Right kidney (tissue), 9 donors: ENCODE data around the gene KRTAP4-16.
"Not testable (repeated sequence)": the region's sequence is repeated elsewhere in the genome, so short reads cannot be mapped to it uniquely, and the experiment has no call there.

Experiments used
- DNase-seq: peaks from one replicate; pipeline ENCODE4 v3.0.0-alpha.2; 2016
- long read RNA-seq, 8 donors: transcript quantifications; one replicate each; lab custom pipeline, GENCODE V29; 2026

The KRTAP4-16 gene
- long read RNA-seq, donor 1: 0 reads
- long read RNA-seq, donor 2: 0 reads
- long read RNA-seq, donor 3: 0 reads
- long read RNA-seq, donor 4: 0 reads
- long read RNA-seq, donor 5: 0 reads
- long read RNA-seq, donor 6: 0 reads
- long read RNA-seq, donor 7: 0 reads
- long read RNA-seq, donor 8: 0 reads

GRCh38 chr17:41101586-41102259 lies at the start of gene KRTAP4-16:
TSS of gene KRTAP4-16 (minus strand) at chr17:41102209. CDS start at chr17:41102209, 0 bp downstream.
- no peak for DNase-seq

- no peak for DNase-seq
Observed at GRCh38 chr17:41151525-41151924, 49.5 kb upstream of the KRTAP4-16 start.

- DNase-seq: no peak
Observed at GRCh38 chr17:41150026-41150425, 48.0 kb upstream of the KRTAP4-16 start.

GRCh38 chr17:41149652-41149985 lies 47.6 kb upstream of the KRTAP4-16 start, which contains the start of gene KRTAP4-5:
TSS of gene KRTAP4-5 (minus strand) at chr17:41149825. CDS start at chr17:41149767, 58 bp downstream.
- DNase-seq: no peak

- not testable (repeated sequence) for DNase-seq
Observed at GRCh38 chr17:41148971-41149651, 47.1 kb upstream of the KRTAP4-16 start.

- no peak for DNase-seq
Observed at GRCh38 chr17:41147531-41148204, 45.7 kb upstream of the KRTAP4-16 start.

GRCh38 chr17:41145261-41145660 lies 43.3 kb upstream of the KRTAP4-16 start:
- DNase-seq: no peak

- no peak for DNase-seq
Observed at GRCh38 chr17:41144846-41145245, 42.8 kb upstream of the KRTAP4-16 start.

- no peak for DNase-seq
Observed at GRCh38 chr17:41141361-41141760, 39.4 kb upstream of the KRTAP4-16 start.

GRCh38 chr17:41140360-41141131 lies 38.5 kb upstream of the KRTAP4-16 start, which contains the start of gene KRTAP4-6:
TSS of gene KRTAP4-6 (minus strand) at chr17:41140544. CDS start at chr17:41140487, 57 bp downstream.
- DNase-seq: no peak

GRCh38 chr17:41139865-41140264 lies 37.9 kb upstream of the KRTAP4-16 start:
- not testable (repeated sequence) for DNase-seq

GRCh38 chr17:41133880-41134735 lies 32.1 kb upstream of the KRTAP4-16 start:
- no peak for DNase-seq

GRCh38 chr17:41131979-41132378 lies 30.0 kb upstream of the KRTAP4-16 start:
- DNase-seq: no peak

GRCh38 chr17:41127371-41127770 lies 25.4 kb upstream of the KRTAP4-16 start:
- no peak for DNase-seq

- no peak for DNase-seq
Observed at GRCh38 chr17:41126412-41126811, 24.4 kb upstream of the KRTAP4-16 start.

- DNase-seq: no peak
Observed at GRCh38 chr17:41125064-41125463, 23.1 kb upstream of the KRTAP4-16 start.

GRCh38 chr17:41123991-41124371 lies 22.0 kb upstream of the KRTAP4-16 start, which contains the start of gene KRTAP4-12:
TSS of gene KRTAP4-12 (minus strand) at chr17:41124182. CDS start at chr17:41124122, 60 bp downstream.
- DNase-seq: not testable (repeated sequence)

- not testable (repeated sequence) for DNase-seq
Observed at GRCh38 chr17:41123292-41123990, 21.4 kb upstream of the KRTAP4-16 start.

- DNase-seq: no peak
Observed at GRCh38 chr17:41121742-41122141, 19.7 kb upstream of the KRTAP4-16 start.
